Spleen (tissue), 7 donors: ENCODE measurements around the gene DMBT1.

ENCODE experiments used
- CTCF ChIP-seq, 11 experiments: fragments of 200-600 bp in 7 of 11; fragments of 450-650 bp in 4 of 11; sonication (generic) in 4 of 11; IDR thresholded peaks in 8 of 11; conservative IDR thresholded peaks in 3 of 11; 1 replicate in 7 of 11; 2 replicates in 4 of 11; pipeline versions ENCODE4 v1.4.0 to v1.8.0; 2016 to 2021; ENCODE audit warnings: antibody characterized with exemption in 11 of 11, inconsistent platforms in 4 of 11, mild to moderate bottlenecking in 1 of 11
- POLR2A ChIP-seq, 3 donors: fragments of 450-650 bp; IDR thresholded peaks; one replicate each; pipeline ENCODE4 v1.5.1; 2017; ENCODE audit warnings: antibody characterized with exemption in 3 of 3, mild to moderate bottlenecking in 1 of 3
- donor health status: DM: no; HTN: no; CAD: no; lungs with moderate emphysema.
- donor health status: DM: no; HTN: no; CAD: no.
- donor health status: DM: no; HTN: no; CAD: no.

GRCh38 chr10:122624546-122624945, 64.0 kb downstream of the DMBT1 start:
- no peak for TF ChIP-seq CTCF (IDR thresholded peaks at IDR 0.05 in 8 of 11, conservative IDR thresholded peaks at IDR 0.05 in 3 of 11)
- no peak for TF ChIP-seq POLR2A (IDR thresholded peaks at IDR 0.05)
